CD4-positive, alpha-beta T cell treated with Interleukin-15 for 4 hours (primary cell): Measurements from ENCODE around the gene PGBD5.

Experiments
- DNase-seq: peaks from one replicate; pipeline ENCODE4 v3.0.0-alpha.2; 2020; ENCODE audit warnings: low spot score

The PGBD5 gene

GRCh38 chr1:230347896-230348295, 78.2 kb downstream of the PGBD5 start:
- no peak for DNase-seq

GRCh38 chr1:230345139-230345885, 80.8 kb downstream of the PGBD5 start:
- no peak for DNase-seq

GRCh38 chr1:230342699-230343098, 83.4 kb downstream of the PGBD5 start:
- no peak for DNase-seq

DNA sequence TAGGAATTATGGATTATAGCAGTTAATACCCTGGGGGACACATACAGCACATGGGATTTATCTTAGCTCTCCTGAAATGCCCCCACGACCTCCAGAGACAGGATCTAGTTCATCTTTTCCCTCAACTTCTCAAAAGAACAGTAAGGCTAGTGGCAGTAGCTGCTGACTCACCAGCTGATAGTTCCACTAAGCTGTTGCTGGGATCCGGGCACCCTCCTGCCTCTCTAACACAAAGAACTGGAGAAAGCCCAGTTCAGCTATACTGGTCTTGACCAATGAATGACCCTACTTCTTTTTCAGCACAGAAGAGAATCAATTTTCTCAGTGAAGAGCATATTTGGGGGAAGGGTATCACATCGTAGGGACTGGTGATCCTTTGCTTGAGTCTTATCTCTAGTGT, 84.1 kb downstream of the PGBD5 start:
- DNase-seq: no peak

DNA sequence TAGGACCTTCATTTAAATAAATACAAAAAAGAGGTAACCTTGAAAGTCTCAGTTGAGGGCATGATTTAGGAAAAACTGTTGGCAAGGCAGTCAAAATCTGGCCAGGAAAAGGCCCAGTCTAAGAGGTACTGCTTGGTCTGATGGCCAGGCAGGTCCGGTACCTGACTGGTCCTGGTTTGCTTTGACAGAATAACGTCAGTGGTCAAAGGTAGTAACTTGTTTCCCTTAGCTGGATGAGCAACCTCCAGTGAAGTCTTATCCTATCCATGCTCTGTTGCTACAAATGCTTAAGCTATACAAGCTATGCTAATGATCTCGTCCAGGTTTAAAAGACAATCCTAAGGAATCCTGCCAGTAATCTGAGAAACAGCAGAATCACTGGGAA, 85.0 kb downstream of the PGBD5 start:
- DNase-seq: no peak

DNA sequence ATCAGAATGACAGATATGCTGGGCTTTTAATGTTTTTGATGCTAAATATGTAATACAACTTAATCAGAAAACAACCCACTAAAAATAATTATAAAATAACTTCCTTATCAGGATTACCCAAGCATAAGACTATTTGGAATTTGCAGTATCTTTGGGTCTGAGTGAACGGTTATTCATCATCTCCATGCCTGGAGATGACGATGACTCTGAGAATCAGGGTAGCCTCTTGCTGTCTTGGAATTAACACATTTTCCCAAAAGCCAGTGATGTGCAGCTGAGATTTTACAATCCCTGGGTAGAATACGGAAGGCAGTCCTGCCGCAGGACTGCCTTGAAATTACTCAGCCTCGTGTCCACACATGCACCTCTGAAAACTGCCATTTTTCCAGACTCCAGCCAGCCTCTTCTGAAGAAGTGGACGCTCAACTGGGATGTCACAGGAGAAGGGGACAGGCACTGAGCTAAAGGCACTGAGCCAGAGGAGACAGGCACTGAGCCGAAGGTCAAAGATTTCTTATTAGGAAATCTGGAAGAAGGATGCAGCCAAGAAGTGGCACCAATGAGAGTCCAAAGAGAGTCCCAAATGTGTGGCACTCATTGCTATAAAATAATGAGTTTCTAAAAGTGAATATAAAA, 85.5 kb downstream of the PGBD5 start:
- no peak for DNase-seq

- no peak for DNase-seq
Measured at GRCh38 chr1:230339033-230339432, 87.1 kb downstream of the PGBD5 start.

DNA sequence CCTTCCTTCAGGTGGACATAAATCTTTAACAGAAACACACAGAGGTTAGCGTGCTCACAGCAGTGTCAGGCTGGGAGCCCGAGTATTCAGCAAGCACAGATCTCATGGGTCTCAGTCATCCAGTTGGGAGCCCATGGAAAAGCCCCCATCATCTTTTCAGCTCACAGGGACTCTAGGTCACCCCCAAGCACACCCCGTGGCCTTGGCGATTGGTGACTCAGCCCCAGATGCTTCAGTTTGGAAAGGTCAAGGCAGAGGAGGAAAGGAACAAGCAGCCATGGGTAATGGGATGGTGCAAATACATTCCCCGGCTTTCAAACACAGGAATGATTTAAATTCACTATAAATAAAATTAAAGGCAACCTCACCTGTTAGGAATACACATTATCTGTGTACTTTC, 88.9 kb downstream of the PGBD5 start:
- no peak for DNase-seq

- DNase-seq: no peak
Measured at GRCh38 chr1:230335861-230336522, 90.1 kb downstream of the PGBD5 start.

- no peak for DNase-seq
Measured at GRCh38 chr1:230334447-230334837, 91.7 kb downstream of the PGBD5 start.

DNA sequence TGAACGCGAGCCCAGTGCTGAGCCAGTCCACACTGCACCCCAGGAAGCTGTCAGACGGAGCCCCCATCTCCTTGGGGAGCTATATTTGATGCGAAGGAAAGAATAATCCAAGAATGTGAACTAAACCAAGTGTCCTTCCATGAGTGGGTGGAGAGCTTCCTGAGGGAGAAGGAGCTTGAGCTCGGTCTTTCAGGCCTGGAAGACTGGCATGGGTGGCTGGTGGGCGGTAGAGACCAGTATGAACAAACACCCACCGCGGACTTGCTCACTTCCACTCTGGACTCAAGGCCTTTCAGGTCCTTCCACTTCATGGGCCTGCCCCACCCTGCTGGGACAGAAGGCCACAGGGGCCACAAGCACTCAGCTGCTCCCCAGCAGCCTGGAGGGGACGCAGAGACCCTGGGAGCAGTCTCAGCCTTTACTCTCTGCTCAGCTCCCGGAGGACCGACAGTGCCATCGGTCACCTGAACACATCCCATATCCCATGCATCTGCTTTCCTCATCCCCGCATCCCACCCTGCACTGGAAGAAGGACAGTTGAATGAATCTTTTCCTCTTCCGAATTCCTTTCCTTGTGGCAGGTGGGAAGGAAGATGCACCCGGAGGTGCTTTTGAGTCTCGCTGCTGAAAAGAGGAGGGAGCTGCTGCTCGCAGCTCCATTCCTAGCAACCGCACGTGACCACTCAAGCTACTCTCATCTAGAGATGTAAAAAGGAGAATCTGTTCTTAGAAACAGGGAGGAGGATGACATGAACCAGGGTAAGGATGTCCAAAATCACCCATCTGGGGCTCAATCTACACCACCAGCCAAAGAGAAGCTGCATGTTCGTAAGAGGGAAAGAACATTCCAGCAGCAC, 92.3 kb downstream of the PGBD5 start:
- DNase-seq: no peak

GRCh38 chr1:230332575-230333066, 93.5 kb downstream of the PGBD5 start:
- no peak for DNase-seq

DNA sequence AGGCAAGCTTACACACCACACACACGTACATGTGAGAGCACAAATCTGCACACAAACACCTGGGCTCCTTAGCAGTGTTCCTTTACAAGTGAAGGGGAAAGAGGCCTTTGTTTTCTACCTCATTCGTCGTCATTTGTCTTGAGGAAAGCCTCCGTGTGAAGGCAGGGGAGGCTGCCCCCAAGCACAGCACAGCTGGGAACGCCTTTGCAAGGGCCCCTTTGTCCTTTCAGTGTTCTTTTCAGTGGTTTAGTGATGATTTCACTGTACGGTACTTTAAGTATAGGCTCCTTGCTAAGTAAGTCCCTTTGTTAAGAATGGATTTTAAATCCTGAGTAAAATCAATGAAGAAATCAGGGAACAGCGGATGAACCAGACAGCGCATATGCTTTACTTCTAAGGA, 94.1 kb downstream of the PGBD5 start:
- no peak for DNase-seq

DNA sequence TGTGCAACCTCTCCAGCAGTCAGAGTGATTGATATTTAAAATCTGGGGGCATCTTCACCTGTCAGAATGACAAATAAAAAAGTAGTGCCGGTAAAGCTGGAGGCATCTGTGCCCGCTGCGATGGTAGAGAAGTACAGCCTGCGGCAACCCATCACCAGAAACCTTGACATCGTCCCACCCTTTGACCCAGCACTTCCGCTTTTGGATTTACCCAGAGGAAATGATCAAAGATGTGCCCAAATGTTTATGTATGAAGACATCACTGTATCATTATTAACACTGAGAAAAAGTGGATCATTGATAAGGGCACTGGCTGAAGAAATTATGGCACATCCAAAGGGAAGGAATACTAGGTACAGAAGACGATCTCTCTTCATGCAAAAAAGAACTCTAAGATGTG, 96.0 kb downstream of the PGBD5 start:
- DNase-seq: no peak

- no peak for DNase-seq
Measured at GRCh38 chr1:230328342-230329015, 97.7 kb downstream of the PGBD5 start.

DNA sequence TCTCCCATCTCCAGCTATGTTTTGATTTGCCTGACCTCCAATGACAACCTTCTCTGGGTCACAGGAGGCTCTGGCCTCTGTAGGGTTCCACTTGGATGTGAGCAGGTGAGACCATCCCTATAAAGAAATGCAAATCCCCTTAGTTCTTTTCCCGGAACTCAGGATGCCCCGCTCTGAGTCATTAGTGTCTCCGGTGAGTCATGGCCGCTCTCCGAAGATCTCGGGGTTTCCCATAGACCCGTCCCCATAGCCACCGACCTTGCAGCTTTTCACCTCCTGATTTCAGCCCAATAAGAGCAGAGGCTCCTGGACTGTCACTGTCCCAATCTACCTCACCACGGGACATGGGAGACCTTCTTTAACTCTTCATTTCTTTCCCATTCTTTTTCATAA, 98.2 kb downstream of the PGBD5 start:
- DNase-seq: peak; percentile 3

- no peak for DNase-seq
Measured at GRCh38 chr1:230326971-230327891, 98.9 kb downstream of the PGBD5 start.

DNA sequence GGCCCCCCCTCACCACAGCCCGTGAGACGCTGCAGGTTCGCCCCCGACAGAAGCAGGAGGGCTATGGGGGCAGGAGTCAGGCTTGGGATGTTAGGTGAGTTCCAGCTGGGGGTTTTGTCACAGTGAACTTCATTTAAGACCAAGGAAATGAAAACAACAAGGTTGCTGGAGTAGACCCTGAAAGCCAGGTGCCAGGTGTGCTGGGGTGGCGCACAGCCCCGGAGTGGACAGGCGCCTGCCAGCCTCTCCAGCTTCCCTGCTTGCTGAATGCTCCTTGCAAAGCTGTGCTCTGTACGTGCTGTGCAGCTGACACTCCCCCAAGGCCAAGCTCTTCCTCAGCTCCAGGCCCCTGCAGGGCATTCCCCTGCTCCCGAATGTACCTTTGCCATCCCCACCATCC, 102.4 kb downstream of the PGBD5 start:
- no peak for DNase-seq

DNA sequence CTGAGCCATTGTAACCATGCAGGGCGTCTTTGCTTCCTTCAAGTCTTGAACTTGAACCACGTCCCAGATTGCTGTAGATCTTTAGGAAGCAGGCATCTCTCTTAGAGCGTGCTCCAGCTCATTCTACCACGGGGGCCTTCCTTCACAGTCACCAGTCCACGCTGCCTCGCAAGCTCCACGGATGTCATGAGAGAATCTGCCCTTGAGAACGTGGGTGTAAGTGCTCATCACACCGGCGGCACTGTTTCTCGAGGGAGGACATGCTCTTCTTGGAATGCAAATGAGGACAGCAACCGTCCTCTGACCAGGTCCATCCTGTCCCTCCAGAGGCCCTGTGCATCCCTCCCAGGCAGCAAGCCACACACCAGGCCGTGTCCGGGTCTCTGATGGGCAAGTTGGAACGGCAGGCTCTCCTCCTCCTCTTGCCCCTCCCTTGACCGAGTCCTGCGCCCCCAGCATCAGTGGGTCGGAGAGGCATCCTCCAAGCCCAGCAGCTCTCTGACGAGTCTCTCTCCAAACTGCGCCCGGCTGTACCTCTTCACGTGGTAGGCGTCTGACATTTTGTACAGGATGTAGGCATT, 103.1 kb downstream of the PGBD5 start:
- no peak for DNase-seq

DNA sequence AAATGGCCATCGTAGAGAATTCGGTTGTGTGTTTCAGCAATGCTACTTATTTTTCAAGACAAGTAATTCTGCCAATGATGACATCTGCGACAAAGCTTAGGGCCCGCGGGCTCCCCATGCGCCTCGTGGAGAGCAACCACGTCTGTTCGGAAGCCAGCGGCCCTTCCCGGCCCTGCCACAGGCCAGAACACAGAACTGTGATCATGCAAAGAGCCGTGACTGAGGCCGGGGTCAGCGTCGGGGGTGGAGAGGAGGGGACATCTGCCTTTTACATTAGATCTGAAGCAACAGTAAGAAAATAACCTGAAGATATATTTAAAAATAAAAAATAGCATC, 103.7 kb downstream of the PGBD5 start:
- no peak for DNase-seq
